ENCODE data around the gene SPATA33.
A peak's percentile ranks its signal among the peaks of the same experiment; 100 is the strongest.

Gene SPATA33

DNA sequence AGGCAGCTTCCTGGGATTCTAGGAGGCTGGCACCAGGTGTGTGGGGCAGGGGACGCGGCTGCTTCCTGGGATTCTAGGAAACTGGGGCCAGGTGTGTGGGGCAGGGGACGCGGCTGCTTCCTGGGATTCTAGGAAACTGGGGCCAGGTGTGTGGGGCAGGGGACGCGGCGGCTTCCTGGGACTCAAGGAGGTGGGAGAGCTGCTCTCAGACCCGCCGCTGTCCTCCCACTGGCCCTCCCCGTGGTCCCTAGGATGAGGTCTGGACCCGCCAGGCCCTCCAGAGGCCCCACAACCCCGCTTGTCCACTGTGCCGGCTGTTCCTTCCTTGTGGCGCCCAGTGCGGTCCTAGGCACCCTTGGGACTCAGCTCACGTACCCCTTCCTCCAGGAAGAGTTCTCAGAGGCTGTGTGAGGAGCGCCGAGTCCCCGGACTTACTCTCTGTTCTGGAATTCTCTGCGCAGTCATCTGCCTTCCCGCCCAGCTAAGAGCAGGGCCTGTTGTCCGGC, 43.6 kb upstream of the SPATA33 start:
- no peak for DNase-seq (ENCODE audit: extremely low spot score)
- POLR2A ChIA-PET = no interaction called here
- CTCF ChIA-PET = interaction anchor here (0.9 to 2.8 kb wide), 6 partner anchors 8 to 246 kb away, joined by 3 to 29 read pairs (median 9); no protein-coding TSS in a partner anchor
- TF ChIP-seq, protein P1, sequence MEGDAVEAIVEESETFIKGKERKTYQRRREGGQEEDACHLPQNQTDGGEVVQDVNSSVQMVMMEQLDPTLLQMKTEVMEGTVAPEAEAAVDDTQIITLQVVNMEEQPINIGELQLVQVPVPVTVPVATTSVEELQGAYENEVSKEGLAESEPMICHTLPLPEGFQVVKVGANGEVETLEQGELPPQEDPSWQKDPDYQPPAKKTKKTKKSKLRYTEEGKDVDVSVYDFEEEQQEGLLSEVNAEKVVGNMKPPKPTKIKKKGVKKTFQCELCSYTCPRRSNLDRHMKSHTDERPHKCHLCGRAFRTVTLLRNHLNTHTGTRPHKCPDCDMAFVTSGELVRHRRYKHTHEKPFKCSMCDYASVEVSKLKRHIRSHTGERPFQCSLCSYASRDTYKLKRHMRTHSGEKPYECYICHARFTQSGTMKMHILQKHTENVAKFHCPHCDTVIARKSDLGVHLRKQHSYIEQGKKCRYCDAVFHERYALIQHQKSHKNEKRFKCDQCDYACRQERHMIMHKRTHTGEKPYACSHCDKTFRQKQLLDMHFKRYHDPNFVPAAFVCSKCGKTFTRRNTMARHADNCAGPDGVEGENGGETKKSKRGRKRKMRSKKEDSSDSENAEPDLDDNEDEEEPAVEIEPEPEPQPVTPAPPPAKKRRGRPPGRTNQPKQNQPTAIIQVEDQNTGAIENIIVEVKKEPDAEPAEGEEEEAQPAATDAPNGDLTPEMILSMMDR (IDR thresholded peaks at IDR 0.05; ENCODE audit: control extremely low read depth, extremely low read depth, low read depth, missing control alignments) = no peak

DNA sequence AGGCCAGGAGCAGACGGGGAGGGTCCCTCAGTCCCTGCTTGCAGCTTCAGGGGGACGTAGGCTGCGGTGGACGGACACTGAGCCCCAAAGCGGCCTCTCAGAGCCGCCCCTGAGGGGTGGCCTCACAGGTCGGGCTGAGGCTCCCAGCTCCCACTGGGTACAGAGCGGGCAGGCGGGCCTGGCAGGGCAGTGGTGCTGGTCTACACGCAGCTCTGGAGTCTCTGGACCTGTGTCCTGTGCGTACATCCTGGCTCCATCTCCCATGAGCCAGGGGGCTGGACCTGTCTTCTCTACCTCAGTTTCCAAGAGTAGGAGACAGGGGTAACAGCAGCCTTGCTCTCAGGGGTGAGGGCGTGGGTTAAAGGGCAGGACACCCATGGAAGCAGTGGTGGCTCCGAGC, 42.5 kb upstream of the SPATA33 start:
- DNase-seq (ENCODE audit: extremely low spot score) = no peak
- TF ChIP-seq, protein P1 (IDR thresholded peaks at IDR 0.05; ENCODE audit: control extremely low read depth, extremely low read depth, low read depth, missing control alignments) = no peak
- POLR2A ChIA-PET = no interaction called here
- CTCF ChIA-PET = interaction anchor here (0.9 to 2.8 kb wide), 15 partner anchors 11 to 245 kb away, joined by 3 to 29 read pairs (median 5); no protein-coding TSS in a partner anchor

DNA sequence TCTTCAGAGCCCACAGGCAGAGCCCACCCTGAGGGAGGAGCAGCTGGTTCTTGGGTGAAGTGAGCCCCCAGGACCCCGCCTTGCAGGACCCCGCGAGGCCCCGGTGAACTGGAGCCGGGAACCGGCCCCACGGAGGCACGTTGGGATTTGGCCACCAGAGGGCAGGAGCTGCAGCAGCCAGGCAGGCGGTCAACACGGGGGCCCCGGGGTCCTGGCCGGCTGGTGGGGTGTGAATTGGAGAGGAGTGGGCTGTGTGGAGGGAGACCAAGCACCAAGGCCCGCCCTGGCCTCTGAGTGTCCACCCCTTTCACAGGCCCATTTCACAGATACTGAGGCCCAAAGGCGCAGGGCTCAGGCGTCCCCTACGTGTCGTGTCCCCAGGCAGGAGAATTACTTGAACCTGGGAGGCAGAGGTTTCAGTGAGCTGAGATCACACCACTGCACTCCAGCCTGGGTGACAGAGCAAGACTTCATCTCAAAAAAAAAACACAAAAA, 42.0 kb upstream of the SPATA33 start:
- TF ChIP-seq, protein P1 (IDR thresholded peaks at IDR 0.05; ENCODE audit: control extremely low read depth, extremely low read depth, low read depth, missing control alignments) = peak; percentile 67
- peak; percentile 70 for DNase-seq (ENCODE audit: extremely low spot score)
- POLR2A ChIA-PET = no interaction called here
- CTCF ChIA-PET = interaction anchor here (0.9 to 2.8 kb wide), 14 partner anchors 10 to 248 kb away, joined by 3 to 29 read pairs (median 6); partner anchors contain the start of genes CHMP1A and SPATA33

- DNase-seq (ENCODE audit: extremely low spot score) = no peak
- ChIA-PET CTCF (interaction anchor here (1.0 kb wide), 3 partner anchors 10 to 41 kb away, joined by 3 to 4 read pairs (median 3); partner anchors contain the start of genes CHMP1A and SPATA33), POLR2A (no interaction called here)
- TF ChIP-seq, protein P1 (IDR thresholded peaks at IDR 0.05; ENCODE audit: control extremely low read depth, extremely low read depth, low read depth, missing control alignments) = no peak
Observed at GRCh38 chr16:89616623-89617022, 41.0 kb upstream of the SPATA33 start.

DNA sequence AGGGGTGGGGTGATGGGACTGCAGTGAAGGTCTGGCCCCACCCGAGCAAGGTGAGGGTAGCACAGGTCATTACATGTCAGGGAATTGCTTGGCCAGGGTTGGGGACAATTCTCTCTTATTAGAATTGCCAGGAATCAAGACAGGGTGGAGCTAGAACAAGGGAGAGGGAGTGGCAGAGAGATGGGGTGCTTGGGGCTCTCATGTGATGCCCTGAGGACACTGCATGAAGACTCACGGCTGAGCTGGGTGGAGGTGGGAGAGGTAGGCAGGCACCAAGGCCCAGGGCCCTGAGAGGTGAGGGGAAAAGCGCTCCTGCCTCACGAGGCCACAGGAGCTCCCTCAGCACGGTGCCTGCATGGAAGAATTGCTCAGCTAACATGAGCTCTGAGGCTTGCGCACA, 40.6 kb upstream of the SPATA33 start:
- TF ChIP-seq, protein P1 (IDR thresholded peaks at IDR 0.05; ENCODE audit: control extremely low read depth, extremely low read depth, low read depth, missing control alignments) = no peak
- no peak for DNase-seq (ENCODE audit: extremely low spot score)
- CTCF ChIA-PET = interaction anchor here (0.9 to 1.0 kb wide), 3 partner anchors 11 to 16 kb away, joined by 3 to 4 read pairs (median 3); no protein-coding TSS in a partner anchor
- POLR2A ChIA-PET = no interaction called here

DNA sequence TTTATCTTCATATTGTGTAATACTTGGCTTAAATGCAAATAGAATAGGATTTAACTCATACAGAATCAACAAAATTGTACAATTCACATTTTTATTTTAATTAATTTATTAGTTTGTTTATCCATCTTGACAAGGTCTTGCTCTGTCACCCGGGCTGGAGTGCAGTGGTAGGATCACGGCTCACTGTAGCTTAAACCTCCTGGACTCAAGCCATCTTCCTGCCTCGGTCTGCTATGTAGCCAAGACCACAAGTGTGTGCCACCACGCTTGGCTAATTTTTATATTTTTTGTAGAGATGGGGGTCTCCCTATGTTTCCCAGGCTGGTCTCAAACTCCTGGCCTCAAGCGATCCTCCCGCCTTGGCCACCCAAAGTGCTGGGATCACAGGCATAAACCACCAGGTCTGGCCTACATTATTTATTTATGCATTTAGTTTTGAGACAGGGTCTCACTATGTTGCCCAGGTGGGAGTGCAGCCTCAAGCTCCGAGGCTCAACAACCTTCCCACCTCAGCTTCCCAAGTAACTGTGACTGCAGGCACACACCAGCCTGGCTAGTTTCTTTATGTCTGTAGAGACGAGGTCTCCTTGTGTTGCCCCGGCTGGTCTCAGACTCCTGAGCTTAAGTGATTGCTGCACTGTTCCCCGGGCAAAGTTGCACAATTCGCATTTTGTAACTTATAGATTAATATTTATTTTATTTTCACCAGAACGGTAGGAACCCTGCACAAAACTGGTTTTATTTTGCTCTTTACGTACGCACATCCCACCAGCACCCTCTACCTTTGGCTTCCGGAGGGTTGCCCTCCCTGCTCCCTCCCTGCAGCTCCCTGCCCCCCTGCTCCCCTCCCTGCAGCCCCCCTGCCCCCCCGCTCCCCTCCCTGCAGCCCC, 39.3 kb upstream of the SPATA33 start:
- DNase-seq (ENCODE audit: extremely low spot score) = no peak
- ChIA-PET CTCF (no interaction called here), POLR2A (interaction anchor here (0.6 kb wide), 1 partner anchor 12 kb away, joined by 4 read pairs; no protein-coding TSS in a partner anchor)
- TF ChIP-seq, protein P1 (IDR thresholded peaks at IDR 0.05; ENCODE audit: control extremely low read depth, extremely low read depth, low read depth, missing control alignments) = no peak

Data from GM10248 (cell line).